GM12878 (cell line): ENCODE data around the gene PNPLA8. TPM values are rescaled to one million over a fixed set of nuclear protein-coding genes. Genes with fewer than 3 reads are reported as not detected.

Experiments
- ATAC-seq: fragments of 200-7000 bp; cut with Tn5 transposase; 3 replicates; pipeline ENCODE4 v1.9.1; 2020; ENCODE audit warnings: mild to moderate bottlenecking, moderate library complexity
- BruUV-seq: library from RNA; stranded (reverse); fragments of 400-500 nt; replicated peaks from 2 replicates; lab custom pipeline; 2021; lab: Mats Ljungman, UMichigan
- CTCF ChIA-PET: fragments of 300-600 bp; sonication (Branson Sonifier 250); formaldehyde crosslinking; extraction: SDS; loops from one replicate; lab custom pipeline; 2021; ENCODE audit warnings: inconsistent platforms; lab: Yijun Ruan, JAX
- POLR2A ChIA-PET: fragments of 350-600 bp; formaldehyde crosslinking; extraction: SDS; loops from one replicate; lab custom pipeline; 2021; ENCODE audit warnings: inconsistent platforms; lab: Charles Lee
- RAD21 ChIA-PET: fragments of 300-600 bp; sonication (Branson Sonifier 250); formaldehyde crosslinking; loops from one replicate; lab custom pipeline; 2023; ENCODE audit warnings: antibody characterized with exemption; ENCODE audit not compliant: unreplicated experiment; lab: Charles Lee
- SMC1A ChIA-PET: fragments of 300-600 bp; sonication (Branson Sonifier 250); formaldehyde crosslinking; loops from one replicate; lab custom pipeline; 2023; ENCODE audit not compliant: unreplicated experiment, uncharacterized antibody; lab: Charles Lee
- DNase-seq: peaks from one replicate; pipeline ENCODE4 v3.0.0-alpha.2; 2011; ENCODE audit warnings: low read depth, low spot score
- FAIRE-seq: peaks from 3 replicates; lab custom pipeline; 2011; peaks lifted over from hg19 to GRCh38; lab: Jason Lieb, UNC
- H2AFZ ChIP-seq: 2 replicates; pipeline ENCODE4 v1.6.0; 2011; ENCODE audit warnings: low read depth, low read length, control low read depth; ENCODE audit not compliant: control insufficient read depth
- H3K27ac ChIP-seq: 2 replicates; pipeline ENCODE4 v1.5.1; 2011; ENCODE audit warnings: control low read depth; ENCODE audit not compliant: control insufficient read depth, insufficient read depth
- H3K27me3 ChIP-seq, 2 experiments: replicated peaks in 1 of 2; 2 replicates each; pipeline versions ENCODE4 v1.6.0 to v1.6.1; 2011; ENCODE audit warnings: low read length in 1 of 2; ENCODE audit not compliant: control insufficient read depth in 2 of 2, insufficient read depth in 2 of 2
- H3K36me3 ChIP-seq, 2 experiments: 2 replicates each; pipeline ENCODE4 v1.5.1; 2011; ENCODE audit warnings: low read length in 1 of 2; ENCODE audit not compliant: control insufficient read depth in 2 of 2, insufficient read depth in 2 of 2
- H3K4me1 ChIP-seq: 2 replicates; pipeline ENCODE4 v1.6.1; 2011; ENCODE audit warnings: mild to moderate bottlenecking, low read length, moderate library complexity, mixed read lengths; ENCODE audit not compliant: control insufficient read depth, insufficient read depth
- H3K4me2 ChIP-seq: 2 replicates; pipeline ENCODE4 v1.6.0; 2011; ENCODE audit warnings: control low read depth; ENCODE audit not compliant: control insufficient read depth, insufficient read depth
- H3K4me3 ChIP-seq: fragments of 200-600 bp; sonication (generic); 2 replicates; pipeline ENCODE4 v1.5.1; 2016
- H3K79me2 ChIP-seq: 2 replicates; pipeline ENCODE4 v1.6.0; 2011; ENCODE audit warnings: low read length; ENCODE audit not compliant: control insufficient read depth, insufficient read depth
- H3K9ac ChIP-seq: 2 replicates; pipeline ENCODE4 v1.8.0; 2011; ENCODE audit warnings: low read length, control low read depth, mixed read lengths; ENCODE audit not compliant: control insufficient read depth, insufficient read depth
- H3K9me3 ChIP-seq: replicated peaks from 3 replicates; pipeline ENCODE4 v1.5.1; 2011; ENCODE audit warnings: mild to moderate bottlenecking, low read length; ENCODE audit not compliant: control insufficient read depth, insufficient read depth
- H4K20me1 ChIP-seq: 2 replicates; pipeline ENCODE4 v1.6.0; 2011; ENCODE audit not compliant: control insufficient read depth, insufficient read depth
- BMI1 ChIP-seq: fragments of 450-650 bp; IDR thresholded peaks from 2 replicates; pipeline ENCODE4 v1.6.1; 2016; ENCODE audit warnings: mild to moderate bottlenecking, moderate library complexity, borderline replicate concordance
- JUNB ChIP-seq: IDR thresholded peaks from 2 replicates; pipeline ENCODE4 v1.6.1; 2016; ENCODE audit warnings: antibody characterized with exemption, mild to moderate bottlenecking
- MXI1 ChIP-seq: fragments of 150-350 bp; IDR thresholded peaks from 2 replicates; pipeline ENCODE4 v1.6.1; 2011; ENCODE audit warnings: low read depth, mild to moderate bottlenecking, inconsistent platforms, low read length, improper control_type of control experiment
- MYB ChIP-seq: fragments of 150-350 bp; IDR thresholded peaks from 2 replicates; pipeline ENCODE4 v1.6.1; 2014; ENCODE audit warnings: mild to moderate bottlenecking, low read depth, low read length, borderline replicate concordance
- NFYA ChIP-seq: IDR thresholded peaks from 2 replicates; pipeline ENCODE4 v1.6.1; 2011; ENCODE audit warnings: low read depth, mild to moderate bottlenecking, low read length, improper control_type of control experiment, borderline replicate concordance
- POU2F2 ChIP-seq: IDR thresholded peaks from 3 replicates; pipeline ENCODE4 v1.6.1; 2011; ENCODE audit warnings: low read depth, mild to moderate bottlenecking, low read length, borderline replicate concordance
- RAD21 ChIP-seq: IDR thresholded peaks from 2 replicates; pipeline ENCODE4 v1.6.1; 2011; ENCODE audit warnings: mild to moderate bottlenecking, low read depth, low read length, moderate library complexity; ENCODE audit not compliant: insufficient read depth
- RBBP5 ChIP-seq: fragments of 200-600 bp; sonication (generic); conservative IDR thresholded peaks from 2 replicates; pipeline ENCODE4 v1.6.1; 2016
- SMAD5 ChIP-seq: IDR thresholded peaks from 2 replicates; pipeline ENCODE4 v1.6.1; 2016; ENCODE audit warnings: antibody characterized with exemption, low read depth
- TARDBP ChIP-seq: IDR thresholded peaks from 2 replicates; pipeline ENCODE4 v1.6.1; 2016; ENCODE audit warnings: borderline replicate concordance
- ZNF207 ChIP-seq: fragments of 450-650 bp; IDR thresholded peaks from 2 replicates; pipeline ENCODE4 v1.6.1; 2014; ENCODE audit warnings: antibody characterized with exemption, mild to moderate bottlenecking, borderline replicate concordance
- WGBS: methylation state at CpG from one replicate; pipeline ENCODE4 v1.1.6; 2016; ENCODE audit warnings: low lambda C conversion rate; ENCODE audit not compliant: insufficient replicate concordance, insufficient coverage; ENCODE audit errors: missing lambda C conversion rate; 5-methylcytosine and 5-hydroxymethylcytosine counted together
- in situ Hi-C: fragments of 300-500 bp; cut with MboI; formaldehyde crosslinking; loops from 9 replicates; pipeline ENCODE4 v1.14.3; 2018; ENCODE audit warnings: mixed read lengths
- intact Hi-C: fragments of 100-400 bp; cut with micrococcal nuclease; formaldehyde crosslinking; loops from one replicate; pipeline ENCODE4 v1.14.2; 2022; ENCODE audit not compliant: unreplicated experiment
- polyA plus RNA-seq, 11 experiments: library from polyadenylated mRNA; depleted of rRNA in 4 of 11; unstranded in 6 of 11; stranded (reverse) in 5 of 11; fragments of >200 nt; fragmentation: Nextera tagmentation in 4 of 11; fragmentation: Illumina TruSeq in 1 of 11; extraction: Ambion mirVana in 4 of 11; extraction: Trizol in 1 of 11; gene quantifications; 1 replicate in 1 of 11; 2 replicates in 10 of 11; pipeline versions ENCODE4 v1.2.1 to v1.2.3, GENCODE V29; 2011 to 2016; ENCODE audit warnings: inconsistent platforms in 2 of 11, missing spikeins in 2 of 11, low read depth in 1 of 11
- total RNA-seq, 4 experiments: library from RNA; depleted of rRNA in 3 of 4; stranded (reverse); fragments of >200 nt in 3 of 4; fragmentation: Illumina TruSeq in 1 of 4; extraction: Trizol in 1 of 4; gene quantifications; 2 replicates each; pipeline versions ENCODE4 v1.2.1 to v1.2.3, GENCODE V29; 2013 to 2021
- TF ChIP-seq, protein P1 (sequence below): IDR thresholded peaks from 2 replicates; pipeline ENCODE4 v1.6.1; 2011; ENCODE audit warnings: low read depth, mild to moderate bottlenecking, low read length, moderate library complexity, borderline replicate concordance; ENCODE audit errors: extremely low read depth
- TF ChIP-seq, protein P2 (sequence below), 3 experiments: IDR thresholded peaks in 2 of 3; conservative IDR thresholded peaks in 1 of 3; 2 replicates each; pipeline ENCODE4 v1.5.1; 2011; ENCODE audit warnings: low read depth in 3 of 3, low read length in 3 of 3, mild to moderate bottlenecking in 3 of 3, control low read depth in 2 of 3, moderate library complexity in 2 of 3, inconsistent platforms in 1 of 3, mixed read lengths in 1 of 3; ENCODE audit not compliant: control insufficient read depth in 2 of 3, insufficient read depth in 1 of 3; ENCODE audit errors: extremely low read depth in 1 of 3
- TF ChIP-seq, protein P3 (sequence below): IDR thresholded peaks from 2 replicates; pipeline ENCODE4 v1.6.1; 2012; ENCODE audit warnings: improper control_type of control experiment, low read depth, low read length; ENCODE audit not compliant: insufficient replicate concordance

Gene PNPLA8
- total and polyA plus RNA-seq, 10 of the 15 experiments (the other 5 are each of a cell fraction or from before 2014, with no cell fraction given): 8.0 to 16.3 (median 12.2) TPM

DNA sequence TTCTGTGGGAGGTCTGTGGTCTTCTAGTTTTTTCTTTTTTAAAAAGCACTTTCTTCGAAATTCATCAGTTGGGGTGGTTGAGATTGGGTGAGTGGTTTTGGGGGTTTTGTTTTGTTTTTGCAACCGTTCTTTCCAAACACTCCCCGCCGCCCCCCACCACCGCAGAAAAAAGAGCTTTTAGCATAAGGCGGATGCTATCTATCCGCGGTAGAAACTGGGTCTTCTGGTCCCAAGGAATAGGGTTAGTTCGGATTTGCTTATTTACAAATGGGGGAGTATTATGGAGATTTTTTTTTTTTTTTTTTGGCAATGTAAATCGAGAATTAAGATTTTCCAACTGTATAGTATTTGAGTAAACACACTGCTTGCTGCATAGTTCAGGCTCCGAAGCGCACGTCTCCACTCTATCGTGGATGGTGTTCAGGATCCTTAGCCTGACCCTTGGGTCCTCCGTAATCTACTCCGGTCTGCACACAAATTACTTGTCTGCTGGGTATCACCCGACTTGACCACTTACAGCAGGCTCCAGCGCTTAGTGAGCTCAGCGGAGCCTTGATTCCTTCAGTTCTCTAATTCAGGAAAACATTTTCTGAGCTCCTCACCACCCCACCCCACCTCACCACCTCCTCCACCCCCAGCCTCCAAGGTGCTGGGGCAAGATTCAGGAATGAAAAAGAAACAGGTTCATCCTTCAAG, 68.9 kb downstream of the PNPLA8 start:
- no peaks in the 10 kb centered on the region for H3K9me3 ChIP-seq
- 0 out of 2 replicates have a peak overlapping the region, but pooled peaks have one; percentile 17 for H3K4me2 ChIP-seq
- DNase-seq (no peak), ATAC-seq (no peak), FAIRE-seq (no peak)
- H2AFZ ChIP-seq: no peak overlapping the region
- POLR2A ChIA-PET: no interaction called here
- H3K79me2 ChIP-seq: no peaks in the 10 kb centered on the region
- H3K27me3 ChIP-seq: peaks cover 13 to 20% of the 10 kb centered on the region in 2 experiments
- H4K20me1 ChIP-seq: no peaks in the 10 kb centered on the region; the same call in 1 of the 2 replicates
- no TSS peak for BruUV-seq
- SMC1A ChIA-PET: interaction anchor here (0.9 kb wide), 1 partner anchor 187 kb away, joined by 3 read pairs; no protein-coding TSS in a partner anchor
- RAD21 ChIA-PET: interaction anchor here (0.7 to 1.9 kb wide), 3 partner anchors 273 to 277 kb away, joined by 3 to 5 read pairs (median 3); no protein-coding TSS in a partner anchor
- no peaks in the 10 kb centered on the region for H3K4me1 ChIP-seq
- 22% methylated on average over 19 of the region's 19 CpGs for WGBS
- no peak overlapping the region for H3K9ac ChIP-seq
- intact Hi-C loops (no loop called here), in situ Hi-C loops (loop anchor here (5.0 kb wide), 1 partner anchor 275 kb away; no protein-coding TSS in a partner anchor)
- H3K27ac ChIP-seq: no peak overlapping the region
- no peaks in the 10 kb centered on the region for H3K36me3 ChIP-seq
- no peak overlapping the region for H3K4me3 ChIP-seq
- CTCF ChIA-PET: interaction anchor here (0.9 to 1.2 kb wide), 2 partner anchors 29 to 73 kb away, joined by 3 to 4 read pairs; no protein-coding TSS in a partner anchor
- TF ChIP-seq TARDBP: no peak
- no peak for TF ChIP-seq SMAD5
- no peak for TF ChIP-seq MXI1
- no peak for TF ChIP-seq RAD21
- TF ChIP-seq NFYA: no peak
- TF ChIP-seq POU2F2: no peak
- TF ChIP-seq, protein P1, sequence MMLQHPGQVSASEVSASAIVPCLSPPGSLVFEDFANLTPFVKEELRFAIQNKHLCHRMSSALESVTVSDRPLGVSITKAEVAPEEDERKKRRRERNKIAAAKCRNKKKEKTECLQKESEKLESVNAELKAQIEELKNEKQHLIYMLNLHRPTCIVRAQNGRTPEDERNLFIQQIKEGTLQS: no peak
- no peak for TF ChIP-seq RBBP5
- TF ChIP-seq, protein P2, sequence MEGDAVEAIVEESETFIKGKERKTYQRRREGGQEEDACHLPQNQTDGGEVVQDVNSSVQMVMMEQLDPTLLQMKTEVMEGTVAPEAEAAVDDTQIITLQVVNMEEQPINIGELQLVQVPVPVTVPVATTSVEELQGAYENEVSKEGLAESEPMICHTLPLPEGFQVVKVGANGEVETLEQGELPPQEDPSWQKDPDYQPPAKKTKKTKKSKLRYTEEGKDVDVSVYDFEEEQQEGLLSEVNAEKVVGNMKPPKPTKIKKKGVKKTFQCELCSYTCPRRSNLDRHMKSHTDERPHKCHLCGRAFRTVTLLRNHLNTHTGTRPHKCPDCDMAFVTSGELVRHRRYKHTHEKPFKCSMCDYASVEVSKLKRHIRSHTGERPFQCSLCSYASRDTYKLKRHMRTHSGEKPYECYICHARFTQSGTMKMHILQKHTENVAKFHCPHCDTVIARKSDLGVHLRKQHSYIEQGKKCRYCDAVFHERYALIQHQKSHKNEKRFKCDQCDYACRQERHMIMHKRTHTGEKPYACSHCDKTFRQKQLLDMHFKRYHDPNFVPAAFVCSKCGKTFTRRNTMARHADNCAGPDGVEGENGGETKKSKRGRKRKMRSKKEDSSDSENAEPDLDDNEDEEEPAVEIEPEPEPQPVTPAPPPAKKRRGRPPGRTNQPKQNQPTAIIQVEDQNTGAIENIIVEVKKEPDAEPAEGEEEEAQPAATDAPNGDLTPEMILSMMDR (IDR thresholded peaks at IDR 0.05 in 2 of 3, conservative IDR thresholded peaks at IDR 0.05 in 1 of 3; ENCODE audit: control insufficient read depth in 2 of 3, extremely low read depth in 1 of 3, insufficient read depth in 1 of 3, low read depth in 3 of 3, low read length in 3 of 3): no peak
- TF ChIP-seq ZNF207: no peak
- TF ChIP-seq MYB: no peak
- no peak for TF ChIP-seq BMI1
- TF ChIP-seq, protein P3, sequence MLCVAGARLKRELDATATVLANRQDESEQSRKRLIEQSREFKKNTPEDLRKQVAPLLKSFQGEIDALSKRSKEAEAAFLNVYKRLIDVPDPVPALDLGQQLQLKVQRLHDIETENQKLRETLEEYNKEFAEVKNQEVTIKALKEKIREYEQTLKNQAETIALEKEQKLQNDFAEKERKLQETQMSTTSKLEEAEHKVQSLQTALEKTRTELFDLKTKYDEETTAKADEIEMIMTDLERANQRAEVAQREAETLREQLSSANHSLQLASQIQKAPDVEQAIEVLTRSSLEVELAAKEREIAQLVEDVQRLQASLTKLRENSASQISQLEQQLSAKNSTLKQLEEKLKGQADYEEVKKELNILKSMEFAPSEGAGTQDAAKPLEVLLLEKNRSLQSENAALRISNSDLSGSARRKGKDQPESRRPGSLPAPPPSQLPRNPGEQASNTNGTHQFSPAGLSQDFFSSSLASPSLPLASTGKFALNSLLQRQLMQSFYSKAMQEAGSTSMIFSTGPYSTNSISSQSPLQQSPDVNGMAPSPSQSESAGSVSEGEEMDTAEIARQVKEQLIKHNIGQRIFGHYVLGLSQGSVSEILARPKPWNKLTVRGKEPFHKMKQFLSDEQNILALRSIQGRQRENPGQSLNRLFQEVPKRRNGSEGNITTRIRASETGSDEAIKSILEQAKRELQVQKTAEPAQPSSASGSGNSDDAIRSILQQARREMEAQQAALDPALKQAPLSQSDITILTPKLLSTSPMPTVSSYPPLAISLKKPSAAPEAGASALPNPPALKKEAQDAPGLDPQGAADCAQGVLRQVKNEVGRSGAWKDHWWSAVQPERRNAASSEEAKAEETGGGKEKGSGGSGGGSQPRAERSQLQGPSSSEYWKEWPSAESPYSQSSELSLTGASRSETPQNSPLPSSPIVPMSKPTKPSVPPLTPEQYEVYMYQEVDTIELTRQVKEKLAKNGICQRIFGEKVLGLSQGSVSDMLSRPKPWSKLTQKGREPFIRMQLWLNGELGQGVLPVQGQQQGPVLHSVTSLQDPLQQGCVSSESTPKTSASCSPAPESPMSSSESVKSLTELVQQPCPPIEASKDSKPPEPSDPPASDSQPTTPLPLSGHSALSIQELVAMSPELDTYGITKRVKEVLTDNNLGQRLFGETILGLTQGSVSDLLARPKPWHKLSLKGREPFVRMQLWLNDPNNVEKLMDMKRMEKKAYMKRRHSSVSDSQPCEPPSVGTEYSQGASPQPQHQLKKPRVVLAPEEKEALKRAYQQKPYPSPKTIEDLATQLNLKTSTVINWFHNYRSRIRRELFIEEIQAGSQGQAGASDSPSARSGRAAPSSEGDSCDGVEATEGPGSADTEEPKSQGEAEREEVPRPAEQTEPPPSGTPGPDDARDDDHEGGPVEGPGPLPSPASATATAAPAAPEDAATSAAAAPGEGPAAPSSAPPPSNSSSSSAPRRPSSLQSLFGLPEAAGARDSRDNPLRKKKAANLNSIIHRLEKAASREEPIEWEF: no peak
- TF ChIP-seq JUNB: no peak
